Measurements from ENCODE around the gene SNRNP27.

SNRNP27 gene

DNA sequence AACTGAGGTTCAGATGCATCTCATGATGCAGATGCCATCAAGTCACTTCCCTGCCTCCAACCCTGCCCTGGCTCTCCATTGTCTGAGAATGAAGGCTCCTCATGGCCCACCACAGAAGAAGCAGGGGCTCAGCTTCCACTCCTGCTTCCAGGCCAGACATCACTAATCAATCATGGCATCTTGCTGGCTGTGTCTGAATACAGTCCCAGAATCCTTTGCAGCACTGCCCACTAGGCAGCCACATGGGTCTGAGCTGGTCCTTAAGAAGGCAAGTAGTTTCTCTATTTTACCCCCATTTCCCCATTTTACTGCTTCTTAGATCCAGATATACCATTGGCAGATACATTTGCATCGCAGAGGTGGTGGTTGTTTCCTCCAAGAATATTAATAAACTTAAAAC is 60.3 kb downstream of the SNRNP27 start:
- TF ChIP-seq BACH2 (CRISPR knock-in tag; IDR thresholded peaks at IDR 0.05; ENCODE audit: borderline replicate concordance) = no peak
- TF ChIP-seq TCF4 (CRISPR knock-in tag; IDR thresholded peaks at IDR 0.05; ENCODE audit: borderline replicate concordance) = no peak
- TF ChIP-seq ZNF565 (CRISPR knock-in tag; conservative IDR thresholded peaks at IDR 0.05; ENCODE audit: low read depth) = no peak
- TF ChIP-seq GLIS3 (CRISPR knock-in tag; IDR thresholded peaks at IDR 0.05) = no peak
- TF ChIP-seq ESRRG (CRISPR knock-in tag; IDR thresholded peaks at IDR 0.05) = no peak
- TF ChIP-seq ZC3H10 (CRISPR knock-in tag; IDR thresholded peaks at IDR 0.05) = no peak
- no peak for TF ChIP-seq ISL1 (CRISPR knock-in tag; IDR thresholded peaks at IDR 0.05)
- TF ChIP-seq, protein P1, sequence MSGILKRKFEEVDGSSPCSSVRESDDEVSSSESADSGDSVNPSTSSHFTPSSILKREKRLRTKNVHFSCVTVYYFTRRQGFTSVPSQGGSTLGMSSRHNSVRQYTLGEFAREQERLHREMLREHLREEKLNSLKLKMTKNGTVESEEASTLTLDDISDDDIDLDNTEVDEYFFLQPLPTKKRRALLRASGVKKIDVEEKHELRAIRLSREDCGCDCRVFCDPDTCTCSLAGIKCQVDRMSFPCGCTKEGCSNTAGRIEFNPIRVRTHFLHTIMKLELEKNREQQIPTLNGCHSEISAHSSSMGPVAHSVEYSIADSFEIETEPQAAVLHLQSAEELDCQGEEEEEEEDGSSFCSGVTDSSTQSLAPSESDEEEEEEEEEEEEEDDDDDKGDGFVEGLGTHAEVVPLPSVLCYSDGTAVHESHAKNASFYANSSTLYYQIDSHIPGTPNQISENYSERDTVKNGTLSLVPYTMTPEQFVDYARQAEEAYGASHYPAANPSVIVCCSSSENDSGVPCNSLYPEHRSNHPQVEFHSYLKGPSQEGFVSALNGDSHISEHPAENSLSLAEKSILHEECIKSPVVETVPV (CRISPR knock-in tag; IDR thresholded peaks at IDR 0.05) = no peak
- TF ChIP-seq ZFP3 (CRISPR knock-in tag; IDR thresholded peaks at IDR 0.05) = no peak
- TF ChIP-seq, protein P2, sequence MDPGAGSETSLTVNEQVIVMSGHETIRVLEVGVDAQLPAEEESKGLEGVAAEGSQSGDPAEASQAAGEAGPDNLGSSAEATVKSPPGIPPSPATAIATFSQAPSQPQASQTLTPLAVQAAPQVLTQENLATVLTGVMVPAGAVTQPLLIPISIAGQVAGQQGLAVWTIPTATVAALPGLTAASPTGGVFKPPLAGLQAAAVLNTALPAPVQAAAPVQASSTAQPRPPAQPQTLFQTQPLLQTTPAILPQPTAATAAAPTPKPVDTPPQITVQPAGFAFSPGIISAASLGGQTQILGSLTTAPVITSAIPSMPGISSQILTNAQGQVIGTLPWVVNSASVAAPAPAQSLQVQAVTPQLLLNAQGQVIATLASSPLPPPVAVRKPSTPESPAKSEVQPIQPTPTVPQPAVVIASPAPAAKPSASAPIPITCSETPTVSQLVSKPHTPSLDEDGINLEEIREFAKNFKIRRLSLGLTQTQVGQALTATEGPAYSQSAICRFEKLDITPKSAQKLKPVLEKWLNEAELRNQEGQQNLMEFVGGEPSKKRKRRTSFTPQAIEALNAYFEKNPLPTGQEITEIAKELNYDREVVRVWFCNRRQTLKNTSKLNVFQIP (CRISPR knock-in tag; IDR thresholded peaks at IDR 0.05; ENCODE audit: borderline replicate concordance, low read depth) = no peak
- no peak for ATAC-seq
